Mucosa of stomach (tissue), 1 donor: ENCODE results near the gene DPYD.

Experiments used
- H3K27me3 ChIP-seq: one replicate; pipeline ENCODE4 v1.7.0; 2013; ENCODE audit warnings: mild to moderate bottlenecking, low read length; ENCODE audit not compliant: control insufficient read depth, insufficient read depth
- H3K36me3 ChIP-seq: one replicate; pipeline ENCODE4 v1.7.0; 2013; ENCODE audit warnings: low read length; ENCODE audit not compliant: control insufficient read depth, insufficient read depth
- H3K4me1 ChIP-seq: one replicate; pipeline ENCODE4 v1.7.0; 2013; ENCODE audit warnings: mild to moderate bottlenecking, low read length; ENCODE audit not compliant: control insufficient read depth, insufficient read depth
- H3K4me3 ChIP-seq: one replicate; pipeline ENCODE4 v1.7.0; 2013; ENCODE audit warnings: low read length
- H3K9ac ChIP-seq: one replicate; pipeline ENCODE4 v1.7.0; 2013; ENCODE audit warnings: mild to moderate bottlenecking, low read length, moderate library complexity
- H3K9me3 ChIP-seq: one replicate; pipeline ENCODE4 v1.7.0; 2013; ENCODE audit warnings: mild to moderate bottlenecking, low read length, moderate library complexity; ENCODE audit not compliant: control insufficient read depth
- donor health status: Pancreatic carcinoma.

Gene DPYD

GRCh38 chr1:97119260-97120158 lies 801.3 kb downstream of the DPYD start:
- no peaks in the 10 kb centered on the region for H3K36me3 ChIP-seq
- H3K9me3 ChIP-seq = no peaks in the 10 kb centered on the region
- no peak overlapping the region for H3K9ac ChIP-seq
- no peaks in the 10 kb centered on the region for H3K4me1 ChIP-seq
- H3K27me3 ChIP-seq = no peaks in the 10 kb centered on the region
- H3K4me3 ChIP-seq = no peak overlapping the region

GRCh38 chr1:97114842-97115241 lies 806.0 kb downstream of the DPYD start:
- Histone ChIP-seq H3K9me3 (no peaks in the 10 kb centered on the region), H3K9ac (no peak overlapping the region), H3K4me3 (no peak overlapping the region), H3K36me3 (no peaks in the 10 kb centered on the region), H3K4me1 (no peaks in the 10 kb centered on the region), H3K27me3 (no peaks in the 10 kb centered on the region)

GRCh38 chr1:97112442-97112841 lies 808.4 kb downstream of the DPYD start:
- no peaks in the 10 kb centered on the region for H3K36me3 ChIP-seq
- H3K9me3 ChIP-seq = no peaks in the 10 kb centered on the region
- no peaks in the 10 kb centered on the region for H3K27me3 ChIP-seq
- H3K4me3 ChIP-seq = no peak overlapping the region
- no peak overlapping the region for H3K9ac ChIP-seq
- no peaks in the 10 kb centered on the region for H3K4me1 ChIP-seq

- Histone ChIP-seq H3K9me3 (no peaks in the 10 kb centered on the region), H3K36me3 (no peaks in the 10 kb centered on the region), H3K4me3 (no peak overlapping the region), H3K4me1 (no peaks in the 10 kb centered on the region), H3K9ac (no peak overlapping the region), H3K27me3 (no peaks in the 10 kb centered on the region)
Observed at GRCh38 chr1:97108179-97108578, 812.7 kb downstream of the DPYD start.

- no peak overlapping the region for H3K9ac ChIP-seq
- no peaks in the 10 kb centered on the region for H3K4me1 ChIP-seq
- H3K4me3 ChIP-seq = no peak overlapping the region
- H3K9me3 ChIP-seq = no peaks in the 10 kb centered on the region
- no peaks in the 10 kb centered on the region for H3K27me3 ChIP-seq
- no peaks in the 10 kb centered on the region for H3K36me3 ChIP-seq
Observed at GRCh38 chr1:97105531-97105930, 815.3 kb downstream of the DPYD start.

- no peaks in the 10 kb centered on the region for H3K36me3 ChIP-seq
- no peak overlapping the region for H3K9ac ChIP-seq
- H3K4me1 ChIP-seq = no peaks in the 10 kb centered on the region
- H3K4me3 ChIP-seq = no peak overlapping the region
- no peaks in the 10 kb centered on the region for H3K27me3 ChIP-seq
- no peaks in the 10 kb centered on the region for H3K9me3 ChIP-seq
Observed at GRCh38 chr1:97101509-97101908, 819.3 kb downstream of the DPYD start.

GRCh38 chr1:97097404-97097925 lies 823.4 kb downstream of the DPYD start:
- H3K9ac ChIP-seq = no peak overlapping the region
- no peaks in the 10 kb centered on the region for H3K27me3 ChIP-seq

GRCh38 chr1:97095764-97096163 lies 825.1 kb downstream of the DPYD start:
- H3K9ac ChIP-seq = no peak overlapping the region
- H3K4me3 ChIP-seq = no peak overlapping the region
- H3K36me3 ChIP-seq = no peaks in the 10 kb centered on the region
- no peaks in the 10 kb centered on the region for H3K4me1 ChIP-seq
- no peaks in the 10 kb centered on the region for H3K27me3 ChIP-seq
- no peaks in the 10 kb centered on the region for H3K9me3 ChIP-seq

More at GRCh38 chr1:97097404-97097925, 823.4 kb downstream of the DPYD start:
- no peaks in the 10 kb centered on the region for H3K36me3 ChIP-seq
- H3K9me3 ChIP-seq = no peaks in the 10 kb centered on the region
- H3K4me3 ChIP-seq = no peak overlapping the region
- H3K4me1 ChIP-seq = no peaks in the 10 kb centered on the region

GRCh38 chr1:97094247-97094972 lies 826.4 kb downstream of the DPYD start:
- Histone ChIP-seq H3K9ac (no peak overlapping the region), H3K4me1 (no peaks in the 10 kb centered on the region), H3K4me3 (no peak overlapping the region), H3K27me3 (no peaks in the 10 kb centered on the region), H3K36me3 (no peaks in the 10 kb centered on the region), H3K9me3 (no peaks in the 10 kb centered on the region)

- no peaks in the 10 kb centered on the region for H3K4me1 ChIP-seq
- no peak overlapping the region for H3K4me3 ChIP-seq
- no peaks in the 10 kb centered on the region for H3K36me3 ChIP-seq
- H3K9ac ChIP-seq = no peak overlapping the region
- no peaks in the 10 kb centered on the region for H3K9me3 ChIP-seq
- H3K27me3 ChIP-seq = no peaks in the 10 kb centered on the region
Observed at GRCh38 chr1:97093741-97094140, 827.1 kb downstream of the DPYD start.

- H3K27me3 ChIP-seq = no peaks in the 10 kb centered on the region
- H3K9ac ChIP-seq = no peak overlapping the region
- no peaks in the 10 kb centered on the region for H3K4me1 ChIP-seq
- H3K36me3 ChIP-seq = no peaks in the 10 kb centered on the region
- no peak overlapping the region for H3K4me3 ChIP-seq
- H3K9me3 ChIP-seq = no peaks in the 10 kb centered on the region
Observed at GRCh38 chr1:97092824-97093223, 828.0 kb downstream of the DPYD start.

GRCh38 chr1:97091679-97092078 lies 829.2 kb downstream of the DPYD start:
- Histone ChIP-seq H3K27me3 (no peaks in the 10 kb centered on the region), H3K9ac (no peak overlapping the region), H3K4me1 (no peaks in the 10 kb centered on the region), H3K4me3 (no peak overlapping the region), H3K36me3 (no peaks in the 10 kb centered on the region), H3K9me3 (no peaks in the 10 kb centered on the region)
